ENCODE measurements around the gene NBAS.
"Not testable (repeated sequence)": the region's sequence is repeated elsewhere in the genome, so short reads cannot be mapped to it uniquely, and the experiment has no call there.

The NBAS gene

DNA sequence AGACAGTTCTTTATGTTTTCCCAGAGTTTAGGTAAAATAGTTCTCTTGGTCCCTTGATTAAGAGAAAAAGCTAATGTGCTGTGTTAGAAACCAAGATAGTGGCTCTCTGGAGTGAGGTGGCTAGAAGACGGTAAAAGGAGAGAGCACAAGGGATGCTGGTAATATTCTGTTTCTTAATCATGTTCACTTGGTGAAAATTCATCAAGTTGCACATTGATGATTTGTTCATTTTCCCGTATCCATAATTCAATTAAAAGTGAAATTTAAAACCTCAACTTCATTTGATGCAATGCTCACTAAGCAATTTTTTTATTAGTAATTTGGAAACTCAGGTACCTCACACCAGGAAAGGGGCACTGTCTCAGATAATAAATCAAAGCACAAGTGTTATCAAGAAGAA, 113.8 kb downstream of the NBAS start:
- H3K36me3 ChIP-seq (ENCODE audit: control insufficient read depth, low read depth, low read length), result no peaks in the 10 kb centered on the region
- H3K4me1 ChIP-seq (ENCODE audit: control insufficient read depth, low read depth, low read length), result peaks cover 14% of the 10 kb centered on the region
- no peaks in the 10 kb centered on the region for H3K9me3 ChIP-seq (ENCODE audit: control insufficient read depth, low read depth, low read length)
- H3K27me3 ChIP-seq (ENCODE audit: control insufficient read depth, insufficient read depth, low read length), result no peaks in the 10 kb centered on the region
- no peak overlapping the region for H3K9ac ChIP-seq (ENCODE audit: low read length)
- no peak overlapping the region for H3K27ac ChIP-seq (ENCODE audit: low read length)
- H3K4me3 ChIP-seq (ENCODE audit: low read length), result no peak overlapping the region

GRCh38 chr2:15446961-15447360, 114.2 kb downstream of the NBAS start:
- Histone ChIP-seq H3K9ac (ENCODE audit: low read length) (no peak overlapping the region), H3K27me3 (ENCODE audit: control insufficient read depth, insufficient read depth, low read length) (no peaks in the 10 kb centered on the region), H3K27ac (ENCODE audit: low read length) (no peak overlapping the region)

DNA sequence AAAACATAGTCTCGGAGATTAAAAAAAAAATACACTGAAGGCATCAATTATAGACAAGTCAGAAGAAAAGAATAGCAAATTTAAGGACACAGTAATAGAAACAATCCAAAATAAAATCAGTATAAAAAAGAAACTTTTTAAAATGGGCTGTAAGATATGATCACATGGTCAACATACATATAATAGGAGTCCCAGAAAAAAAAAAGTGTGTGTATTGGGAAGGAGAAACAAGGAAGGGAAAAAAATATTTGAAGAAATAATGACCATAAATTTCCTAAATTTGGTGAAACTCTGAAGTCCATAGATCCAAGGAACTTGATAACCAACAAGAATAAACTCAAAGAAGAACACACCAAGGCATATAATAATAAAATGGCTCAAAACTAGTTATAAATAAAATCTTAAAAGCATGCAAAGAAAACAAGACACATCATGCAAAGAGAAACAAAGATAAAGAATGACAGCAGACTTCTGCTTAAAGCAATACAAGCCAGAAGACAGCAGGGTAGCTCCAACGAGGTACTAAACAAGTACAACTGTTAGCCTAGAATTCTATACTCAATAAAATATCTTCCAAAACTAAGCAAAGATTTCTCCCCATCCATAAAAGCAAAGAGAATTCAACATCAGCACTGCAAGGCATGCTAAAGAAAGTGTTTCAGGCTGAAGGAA, 115.1 kb downstream of the NBAS start:
- no peaks in the 10 kb centered on the region for H3K27me3 ChIP-seq (ENCODE audit: control insufficient read depth, insufficient read depth, low read length)
- H3K4me3 ChIP-seq (ENCODE audit: low read length), result no peak overlapping the region
- H3K4me1 ChIP-seq (ENCODE audit: control insufficient read depth, low read depth, low read length), result peaks cover 14% of the 10 kb centered on the region
- H3K9ac ChIP-seq (ENCODE audit: low read length), result no peak overlapping the region
- H3K36me3 ChIP-seq (ENCODE audit: control insufficient read depth, low read depth, low read length), result no peaks in the 10 kb centered on the region
- no peaks in the 10 kb centered on the region for H3K9me3 ChIP-seq (ENCODE audit: control insufficient read depth, low read depth, low read length)
- no peak overlapping the region for H3K27ac ChIP-seq (ENCODE audit: low read length)

More at GRCh38 chr2:15446961-15447360, 114.2 kb downstream of the NBAS start:
- H3K9me3 ChIP-seq (ENCODE audit: control insufficient read depth, low read depth, low read length), result no peaks in the 10 kb centered on the region
- no peak overlapping the region for H3K4me3 ChIP-seq (ENCODE audit: low read length)
- no peaks in the 10 kb centered on the region for H3K36me3 ChIP-seq (ENCODE audit: control insufficient read depth, low read depth, low read length)
- peaks cover 14% of the 10 kb centered on the region for H3K4me1 ChIP-seq (ENCODE audit: control insufficient read depth, low read depth, low read length)

DNA sequence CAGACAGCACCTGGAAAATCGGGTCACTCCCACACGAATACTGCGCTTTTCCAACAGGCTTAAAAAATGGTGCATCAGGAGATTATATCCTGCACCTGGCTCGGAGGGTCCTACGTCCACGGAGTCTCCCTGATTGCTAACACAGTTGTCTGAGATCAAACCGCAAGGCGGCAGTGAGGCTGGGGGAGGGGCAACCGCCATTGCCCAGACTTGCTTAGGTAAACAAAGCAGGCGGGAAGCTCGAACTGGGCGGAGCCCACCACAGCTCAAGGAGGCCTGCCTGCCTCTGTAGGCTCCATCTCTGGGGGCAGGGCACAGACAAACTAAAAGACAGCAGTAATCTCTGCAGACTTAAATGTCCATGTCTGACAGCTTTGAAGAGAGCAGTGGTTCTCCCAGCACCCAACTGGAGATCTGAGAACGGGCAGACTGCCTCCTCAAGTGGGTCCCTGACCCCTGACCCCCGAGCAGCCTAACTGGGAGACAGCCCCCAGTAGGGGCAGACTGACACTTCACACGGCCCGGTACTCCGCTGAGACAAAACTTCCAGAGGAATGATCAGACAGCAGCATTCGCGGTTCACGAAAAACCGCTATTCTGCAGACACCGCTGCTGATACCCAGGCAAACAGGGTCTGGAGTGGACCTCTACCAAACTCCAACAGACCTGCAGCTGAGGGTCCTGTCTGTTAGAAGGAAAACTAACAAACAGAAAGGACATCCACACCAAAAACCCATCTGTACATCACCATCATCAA, 121.2 kb downstream of the NBAS start:
- H3K9me3 ChIP-seq (ENCODE audit: control insufficient read depth, low read depth, low read length); H3K4me3 ChIP-seq (ENCODE audit: low read length); H3K9ac ChIP-seq (ENCODE audit: low read length); H3K36me3 ChIP-seq (ENCODE audit: control insufficient read depth, low read depth, low read length); H3K4me1 ChIP-seq (ENCODE audit: control insufficient read depth, low read depth, low read length); H3K27me3 ChIP-seq (ENCODE audit: control insufficient read depth, insufficient read depth, low read length); H3K27ac ChIP-seq (ENCODE audit: low read length): not testable (repeated sequence)

GRCh38 chr2:15439366-15439765, 121.8 kb downstream of the NBAS start:
- H3K27ac ChIP-seq (ENCODE audit: low read length); H3K27me3 ChIP-seq (ENCODE audit: control insufficient read depth, insufficient read depth, low read length); H3K4me1 ChIP-seq (ENCODE audit: control insufficient read depth, low read depth, low read length); H3K9ac ChIP-seq (ENCODE audit: low read length); H3K4me3 ChIP-seq (ENCODE audit: low read length); H3K9me3 ChIP-seq (ENCODE audit: control insufficient read depth, low read depth, low read length); H3K36me3 ChIP-seq (ENCODE audit: control insufficient read depth, low read depth, low read length): not testable (repeated sequence)

- Histone ChIP-seq H3K4me1 (ENCODE audit: control insufficient read depth, low read depth, low read length) (no peaks in the 10 kb centered on the region), H3K9me3 (ENCODE audit: control insufficient read depth, low read depth, low read length) (peaks cover 2% of the 10 kb centered on the region), H3K9ac (ENCODE audit: low read length) (no peak overlapping the region), H3K27me3 (ENCODE audit: control insufficient read depth, insufficient read depth, low read length) (no peaks in the 10 kb centered on the region), H3K36me3 (ENCODE audit: control insufficient read depth, low read depth, low read length) (no peaks in the 10 kb centered on the region), H3K27ac (ENCODE audit: low read length) (no peak overlapping the region), H3K4me3 (ENCODE audit: low read length) (no peak overlapping the region)
Measured at GRCh38 chr2:15436195-15436594, 124.9 kb downstream of the NBAS start.

- Histone ChIP-seq H3K27me3 (ENCODE audit: control insufficient read depth, insufficient read depth, low read length) (no peaks in the 10 kb centered on the region), H3K4me3 (ENCODE audit: low read length) (no peak overlapping the region), H3K9ac (ENCODE audit: low read length) (no peak overlapping the region), H3K36me3 (ENCODE audit: control insufficient read depth, low read depth, low read length) (no peaks in the 10 kb centered on the region), H3K4me1 (ENCODE audit: control insufficient read depth, low read depth, low read length) (no peaks in the 10 kb centered on the region), H3K9me3 (ENCODE audit: control insufficient read depth, low read depth, low read length) (peaks cover 2% of the 10 kb centered on the region), H3K27ac (ENCODE audit: low read length) (no peak overlapping the region)
Measured at GRCh38 chr2:15435474-15435873, 125.7 kb downstream of the NBAS start.

GRCh38 chr2:15432642-15433256, 128.4 kb downstream of the NBAS start:
- Histone ChIP-seq H3K27me3 (ENCODE audit: control insufficient read depth, insufficient read depth, low read length) (no peaks in the 10 kb centered on the region), H3K9ac (ENCODE audit: low read length) (no peak overlapping the region), H3K36me3 (ENCODE audit: control insufficient read depth, low read depth, low read length) (no peaks in the 10 kb centered on the region), H3K9me3 (ENCODE audit: control insufficient read depth, low read depth, low read length) (no peaks in the 10 kb centered on the region), H3K27ac (ENCODE audit: low read length) (no peak overlapping the region), H3K4me1 (ENCODE audit: control insufficient read depth, low read depth, low read length) (no peaks in the 10 kb centered on the region), H3K4me3 (ENCODE audit: low read length) (no peak overlapping the region)

DNA sequence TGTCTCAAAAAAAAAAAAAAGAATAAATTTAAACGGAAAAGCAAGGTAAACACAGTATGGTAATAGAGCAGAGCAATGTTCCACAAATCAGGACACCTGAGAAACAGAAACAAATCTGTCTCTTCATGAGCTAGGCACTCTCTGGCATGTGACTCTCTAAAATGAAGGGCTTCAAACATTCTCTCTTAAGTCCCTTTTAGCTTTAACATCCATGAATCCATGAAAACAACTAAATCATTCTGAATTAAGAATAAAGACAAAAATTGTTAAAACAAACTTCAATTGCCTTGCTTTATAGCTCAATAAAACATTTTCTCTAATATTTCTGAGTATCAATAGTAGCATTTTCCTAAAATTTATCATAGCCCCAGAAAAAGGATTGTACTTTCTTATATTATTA, 132.1 kb downstream of the NBAS start:
- no peaks in the 10 kb centered on the region for H3K27me3 ChIP-seq (ENCODE audit: control insufficient read depth, insufficient read depth, low read length)
- H3K9ac ChIP-seq (ENCODE audit: low read length), result no peak overlapping the region
- peaks cover 12% of the 10 kb centered on the region for H3K4me1 ChIP-seq (ENCODE audit: control insufficient read depth, low read depth, low read length)
- H3K27ac ChIP-seq (ENCODE audit: low read length), result no peak overlapping the region
- H3K9me3 ChIP-seq (ENCODE audit: control insufficient read depth, low read depth, low read length), result no peaks in the 10 kb centered on the region
- H3K4me3 ChIP-seq (ENCODE audit: low read length), result no peak overlapping the region
- H3K36me3 ChIP-seq (ENCODE audit: control insufficient read depth, low read depth, low read length), result no peaks in the 10 kb centered on the region

GRCh38 chr2:15427987-15428386, 133.1 kb downstream of the NBAS start:
- no peak overlapping the region for H3K27ac ChIP-seq (ENCODE audit: low read length)
- H3K36me3 ChIP-seq (ENCODE audit: control insufficient read depth, low read depth, low read length), result no peaks in the 10 kb centered on the region
- H3K9me3 ChIP-seq (ENCODE audit: control insufficient read depth, low read depth, low read length), result no peaks in the 10 kb centered on the region
- H3K27me3 ChIP-seq (ENCODE audit: control insufficient read depth, insufficient read depth, low read length), result no peaks in the 10 kb centered on the region
- H3K9ac ChIP-seq (ENCODE audit: low read length), result no peak overlapping the region
- H3K4me1 ChIP-seq (ENCODE audit: control insufficient read depth, low read depth, low read length), result peaks cover 12% of the 10 kb centered on the region
- H3K4me3 ChIP-seq (ENCODE audit: low read length), result no peak overlapping the region

- Histone ChIP-seq H3K36me3 (ENCODE audit: control insufficient read depth, low read depth, low read length) (no peaks in the 10 kb centered on the region), H3K27ac (ENCODE audit: low read length) (no peak overlapping the region), H3K27me3 (ENCODE audit: control insufficient read depth, insufficient read depth, low read length) (no peaks in the 10 kb centered on the region), H3K4me1 (ENCODE audit: control insufficient read depth, low read depth, low read length) (peaks cover 12% of the 10 kb centered on the region), H3K9ac (ENCODE audit: low read length) (no peak overlapping the region), H3K9me3 (ENCODE audit: control insufficient read depth, low read depth, low read length) (no peaks in the 10 kb centered on the region), H3K4me3 (ENCODE audit: low read length) (no peak overlapping the region)
Measured at GRCh38 chr2:15426606-15427005, 134.5 kb downstream of the NBAS start.

Data from iPS-18a (cell line).